ENCODE measurements around the gene KLHL26. TPM values are rescaled to one million over a fixed set of nuclear protein-coding genes. Genes with fewer than 3 reads are reported as not detected.

KLHL26 gene
- total RNA-seq, 1 experiment from 2014 or later, result 8.4 TPM

- Histone ChIP-seq H3K9me3 (ENCODE audit: low read length) (no peaks in the 10 kb centered on the region), H2AFZ (ENCODE audit: low read length) (no peak overlapping the region), H3K36me3 (ENCODE audit: low read depth, low read length) (no peaks in the 10 kb centered on the region), H3K4me1 (ENCODE audit: insufficient read depth, low read length) (no peaks in the 10 kb centered on the region), H3K4me3 (ENCODE audit: low read length) (no peak overlapping the region), H3K9ac (ENCODE audit: low read length) (no peak overlapping the region), H3K9me2 (replicated peaks; ENCODE audit: low read length) (no peaks in the 10 kb centered on the region), H3K79me2 (ENCODE audit: low read length) (no peaks in the 10 kb centered on the region), H3K27ac (ENCODE audit: low read length) (no peak overlapping the region), H4K20me1 (ENCODE audit: low read length) (no peaks in the 10 kb centered on the region), H3K27me3 (ENCODE audit: low read length) (peaks cover 23% of the 10 kb centered on the region), H3F3A (ENCODE audit: low read length, unreplicated experiment) (no peaks in the 10 kb centered on the region), H3K4me2 (ENCODE audit: low read length) (no peak overlapping the region)
- POLR2A ChIA-PET (ENCODE audit: unreplicated experiment), result no interaction called here
- CTCF ChIA-PET, result no interaction called here
- ATAC-seq (no peak), DNase-seq (no peak)
- BruUV-seq (replicated peaks), result no TSS peak
- intact Hi-C loops (cut with micrococcal nuclease), result loop anchor here (10.0 kb wide), 1 partner anchor 173 kb away; no protein-coding TSS in a partner anchor
- TF ChIP-seq EZH2phosphoT487 (IDR thresholded peaks at IDR 0.05; ENCODE audit: borderline replicate concordance, low read length) (no peak), EZH2 (IDR thresholded peaks at IDR 0.05; ENCODE audit: low read length, unreplicated experiment) (no peak)
- TF ChIP-seq, protein P1, sequence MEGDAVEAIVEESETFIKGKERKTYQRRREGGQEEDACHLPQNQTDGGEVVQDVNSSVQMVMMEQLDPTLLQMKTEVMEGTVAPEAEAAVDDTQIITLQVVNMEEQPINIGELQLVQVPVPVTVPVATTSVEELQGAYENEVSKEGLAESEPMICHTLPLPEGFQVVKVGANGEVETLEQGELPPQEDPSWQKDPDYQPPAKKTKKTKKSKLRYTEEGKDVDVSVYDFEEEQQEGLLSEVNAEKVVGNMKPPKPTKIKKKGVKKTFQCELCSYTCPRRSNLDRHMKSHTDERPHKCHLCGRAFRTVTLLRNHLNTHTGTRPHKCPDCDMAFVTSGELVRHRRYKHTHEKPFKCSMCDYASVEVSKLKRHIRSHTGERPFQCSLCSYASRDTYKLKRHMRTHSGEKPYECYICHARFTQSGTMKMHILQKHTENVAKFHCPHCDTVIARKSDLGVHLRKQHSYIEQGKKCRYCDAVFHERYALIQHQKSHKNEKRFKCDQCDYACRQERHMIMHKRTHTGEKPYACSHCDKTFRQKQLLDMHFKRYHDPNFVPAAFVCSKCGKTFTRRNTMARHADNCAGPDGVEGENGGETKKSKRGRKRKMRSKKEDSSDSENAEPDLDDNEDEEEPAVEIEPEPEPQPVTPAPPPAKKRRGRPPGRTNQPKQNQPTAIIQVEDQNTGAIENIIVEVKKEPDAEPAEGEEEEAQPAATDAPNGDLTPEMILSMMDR (conservative IDR thresholded peaks at IDR 0.05; ENCODE audit: low read depth, low read length), result no peak
Observed at GRCh38 chr19:18601875-18602274, 35.0 kb upstream of the KLHL26 start.

DNA sequence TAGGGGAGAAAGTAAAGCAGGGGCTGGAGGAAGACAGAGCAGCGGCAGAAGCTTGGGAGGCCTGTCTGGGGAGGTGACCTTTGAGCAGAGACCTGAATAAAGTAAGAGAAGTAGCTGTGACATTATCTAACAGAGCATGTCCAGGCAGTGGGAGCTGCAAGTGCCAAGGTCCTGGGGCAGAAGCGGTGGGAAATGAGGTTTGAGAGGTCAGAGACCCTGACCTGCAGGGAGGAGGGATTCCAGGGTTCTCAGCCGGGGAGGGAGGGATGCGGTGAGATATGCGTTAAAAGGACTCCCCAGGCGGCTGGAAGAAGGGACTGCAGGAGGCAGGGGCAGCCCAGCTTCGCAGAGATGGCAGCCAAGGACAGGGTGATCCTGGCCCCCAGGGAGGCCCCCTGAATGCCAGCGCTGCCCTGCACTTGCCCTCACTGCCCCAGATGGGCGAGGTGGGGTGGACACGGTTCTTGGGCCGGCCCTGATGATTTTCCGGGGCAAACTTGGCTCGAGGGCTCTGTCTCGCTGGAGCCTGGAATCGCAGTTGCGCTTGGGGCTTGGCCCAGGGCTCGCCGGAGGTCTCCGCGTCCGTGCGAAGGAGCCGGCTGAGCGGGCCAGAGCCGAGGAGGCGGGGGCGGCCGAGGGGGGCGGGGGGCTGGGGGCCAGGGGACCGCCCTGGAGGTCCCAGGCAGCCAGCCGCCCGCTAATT, 33.4 kb upstream of the KLHL26 start:
- no peak overlapping the region for H3K9ac ChIP-seq (ENCODE audit: low read length)
- CTCF ChIA-PET, result no interaction called here
- POLR2A ChIA-PET (ENCODE audit: unreplicated experiment), result no interaction called here
- H3K9me3 ChIP-seq (ENCODE audit: low read length), result no peaks in the 10 kb centered on the region
- H4K20me1 ChIP-seq (ENCODE audit: low read length), result no peaks in the 10 kb centered on the region
- no peaks in the 10 kb centered on the region for H3K9me2 ChIP-seq (replicated peaks; ENCODE audit: low read length)
- ATAC-seq (peak; percentile 60), DNase-seq (peak; percentile 15)
- H3K4me2 ChIP-seq (ENCODE audit: low read length), result no peak overlapping the region
- no peaks in the 10 kb centered on the region for H3F3A ChIP-seq (ENCODE audit: low read length, unreplicated experiment)
- TF ChIP-seq, protein P1 (conservative IDR thresholded peaks at IDR 0.05; ENCODE audit: low read depth, low read length), result peak; percentile 25; the same call in 1 of the 2 replicates
- TF ChIP-seq EZH2phosphoT487 (IDR thresholded peaks at IDR 0.05; ENCODE audit: borderline replicate concordance, low read length) (no peak), EZH2 (IDR thresholded peaks at IDR 0.05; ENCODE audit: low read length, unreplicated experiment) (no peak)
- no peaks in the 10 kb centered on the region for H3K36me3 ChIP-seq (ENCODE audit: low read depth, low read length)
- no peak overlapping the region for H3K4me3 ChIP-seq (ENCODE audit: low read length)
- no peaks in the 10 kb centered on the region; the same call in 1 of the 2 replicates for H3K4me1 ChIP-seq (ENCODE audit: insufficient read depth, low read length)
- no peak overlapping the region for H3K27ac ChIP-seq (ENCODE audit: low read length)
- peaks cover 36% of the 10 kb centered on the region for H3K27me3 ChIP-seq (ENCODE audit: low read length)
- intact Hi-C loops (cut with micrococcal nuclease), result loop anchor here (10.0 kb wide), 1 partner anchor 171 kb away; no protein-coding TSS in a partner anchor
- BruUV-seq (replicated peaks), result no TSS peak
- no peak overlapping the region for H2AFZ ChIP-seq (ENCODE audit: low read length)
- no peaks in the 10 kb centered on the region for H3K79me2 ChIP-seq (ENCODE audit: low read length)
